ENCODE measurements around the gene ITGB1BP1. TPM values are rescaled to one million over a fixed set of nuclear protein-coding genes. Genes with fewer than 3 reads are reported as not detected.

Gene ITGB1BP1
- total and polyA plus RNA-seq, 2 of the 13 experiments (the other 11 are each of a cell fraction or from before 2014, with no cell fraction given): 106 to 108 TPM

DNA sequence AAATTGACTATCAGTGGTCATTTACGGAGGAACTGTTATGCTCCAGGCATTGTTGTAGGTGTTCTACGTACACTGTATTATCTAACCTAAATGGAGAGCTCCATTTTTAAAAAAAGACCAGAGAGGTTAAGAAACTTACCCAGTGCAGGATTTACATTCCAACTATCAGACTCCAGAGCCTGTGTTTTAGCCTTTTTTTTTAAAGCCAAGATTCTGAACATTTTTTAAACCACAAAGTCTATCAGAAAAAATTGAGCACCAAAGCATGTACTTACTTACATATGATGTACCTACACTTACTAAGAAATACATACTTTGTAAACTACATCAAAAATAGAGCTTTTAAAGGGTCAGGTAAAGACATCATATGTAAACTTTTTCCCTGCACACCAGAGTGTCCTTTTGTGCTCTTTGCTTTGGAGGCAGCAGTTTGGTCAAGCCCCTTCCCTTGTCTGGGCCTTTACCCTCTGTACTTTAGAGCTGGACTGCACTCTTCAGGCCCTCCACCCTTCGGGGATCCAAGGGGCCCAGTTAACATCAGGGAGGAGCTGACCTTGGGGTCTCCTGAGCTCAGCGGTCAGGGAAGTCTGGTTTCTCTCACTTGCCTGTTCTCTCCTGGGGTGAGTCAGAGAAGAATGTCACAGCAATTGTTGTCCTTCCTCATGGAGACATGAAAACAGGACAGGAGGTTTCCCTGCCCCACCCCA lies 58.4 kb downstream of the ITGB1BP1 start (continued):
- TF ChIP-seq MLLT10 (CRISPR knock-in tag; IDR thresholded peaks at IDR 0.05) (no peak), GATA4 (IDR thresholded peaks at IDR 0.05; ENCODE audit: borderline replicate concordance, low read depth) (no peak), ZFP36L2 (CRISPR knock-in tag; IDR thresholded peaks at IDR 0.05) (no peak), SATB2 (CRISPR knock-in tag; IDR thresholded peaks at IDR 0.05) (no peak), ZNF335 (CRISPR knock-in tag; IDR thresholded peaks at IDR 0.05) (no peak), DNMT1 (CRISPR knock-in tag; IDR thresholded peaks at IDR 0.05) (no peak), POGZ (CRISPR knock-in tag; IDR thresholded peaks at IDR 0.05) (no peak), ZNF83 (CRISPR knock-in tag; IDR thresholded peaks at IDR 0.05; ENCODE audit: borderline replicate concordance) (no peak), PITX1 (CRISPR knock-in tag; IDR thresholded peaks at IDR 0.05) (peak; percentile 66; the same call in 1 of the 2 replicates), ZNF326 (CRISPR knock-in tag; IDR thresholded peaks at IDR 0.05; ENCODE audit: borderline replicate concordance) (no peak), ZNF879 (CRISPR knock-in tag; IDR thresholded peaks at IDR 0.05) (no peak), SP1 (IDR thresholded peaks at IDR 0.05) (no peak), SP1 (CRISPR knock-in tag; IDR thresholded peaks at IDR 0.05) (no peak), YEATS4 (CRISPR knock-in tag; IDR thresholded peaks at IDR 0.05; ENCODE audit: borderline replicate concordance) (no peak)
- TF ChIP-seq, protein P1, sequence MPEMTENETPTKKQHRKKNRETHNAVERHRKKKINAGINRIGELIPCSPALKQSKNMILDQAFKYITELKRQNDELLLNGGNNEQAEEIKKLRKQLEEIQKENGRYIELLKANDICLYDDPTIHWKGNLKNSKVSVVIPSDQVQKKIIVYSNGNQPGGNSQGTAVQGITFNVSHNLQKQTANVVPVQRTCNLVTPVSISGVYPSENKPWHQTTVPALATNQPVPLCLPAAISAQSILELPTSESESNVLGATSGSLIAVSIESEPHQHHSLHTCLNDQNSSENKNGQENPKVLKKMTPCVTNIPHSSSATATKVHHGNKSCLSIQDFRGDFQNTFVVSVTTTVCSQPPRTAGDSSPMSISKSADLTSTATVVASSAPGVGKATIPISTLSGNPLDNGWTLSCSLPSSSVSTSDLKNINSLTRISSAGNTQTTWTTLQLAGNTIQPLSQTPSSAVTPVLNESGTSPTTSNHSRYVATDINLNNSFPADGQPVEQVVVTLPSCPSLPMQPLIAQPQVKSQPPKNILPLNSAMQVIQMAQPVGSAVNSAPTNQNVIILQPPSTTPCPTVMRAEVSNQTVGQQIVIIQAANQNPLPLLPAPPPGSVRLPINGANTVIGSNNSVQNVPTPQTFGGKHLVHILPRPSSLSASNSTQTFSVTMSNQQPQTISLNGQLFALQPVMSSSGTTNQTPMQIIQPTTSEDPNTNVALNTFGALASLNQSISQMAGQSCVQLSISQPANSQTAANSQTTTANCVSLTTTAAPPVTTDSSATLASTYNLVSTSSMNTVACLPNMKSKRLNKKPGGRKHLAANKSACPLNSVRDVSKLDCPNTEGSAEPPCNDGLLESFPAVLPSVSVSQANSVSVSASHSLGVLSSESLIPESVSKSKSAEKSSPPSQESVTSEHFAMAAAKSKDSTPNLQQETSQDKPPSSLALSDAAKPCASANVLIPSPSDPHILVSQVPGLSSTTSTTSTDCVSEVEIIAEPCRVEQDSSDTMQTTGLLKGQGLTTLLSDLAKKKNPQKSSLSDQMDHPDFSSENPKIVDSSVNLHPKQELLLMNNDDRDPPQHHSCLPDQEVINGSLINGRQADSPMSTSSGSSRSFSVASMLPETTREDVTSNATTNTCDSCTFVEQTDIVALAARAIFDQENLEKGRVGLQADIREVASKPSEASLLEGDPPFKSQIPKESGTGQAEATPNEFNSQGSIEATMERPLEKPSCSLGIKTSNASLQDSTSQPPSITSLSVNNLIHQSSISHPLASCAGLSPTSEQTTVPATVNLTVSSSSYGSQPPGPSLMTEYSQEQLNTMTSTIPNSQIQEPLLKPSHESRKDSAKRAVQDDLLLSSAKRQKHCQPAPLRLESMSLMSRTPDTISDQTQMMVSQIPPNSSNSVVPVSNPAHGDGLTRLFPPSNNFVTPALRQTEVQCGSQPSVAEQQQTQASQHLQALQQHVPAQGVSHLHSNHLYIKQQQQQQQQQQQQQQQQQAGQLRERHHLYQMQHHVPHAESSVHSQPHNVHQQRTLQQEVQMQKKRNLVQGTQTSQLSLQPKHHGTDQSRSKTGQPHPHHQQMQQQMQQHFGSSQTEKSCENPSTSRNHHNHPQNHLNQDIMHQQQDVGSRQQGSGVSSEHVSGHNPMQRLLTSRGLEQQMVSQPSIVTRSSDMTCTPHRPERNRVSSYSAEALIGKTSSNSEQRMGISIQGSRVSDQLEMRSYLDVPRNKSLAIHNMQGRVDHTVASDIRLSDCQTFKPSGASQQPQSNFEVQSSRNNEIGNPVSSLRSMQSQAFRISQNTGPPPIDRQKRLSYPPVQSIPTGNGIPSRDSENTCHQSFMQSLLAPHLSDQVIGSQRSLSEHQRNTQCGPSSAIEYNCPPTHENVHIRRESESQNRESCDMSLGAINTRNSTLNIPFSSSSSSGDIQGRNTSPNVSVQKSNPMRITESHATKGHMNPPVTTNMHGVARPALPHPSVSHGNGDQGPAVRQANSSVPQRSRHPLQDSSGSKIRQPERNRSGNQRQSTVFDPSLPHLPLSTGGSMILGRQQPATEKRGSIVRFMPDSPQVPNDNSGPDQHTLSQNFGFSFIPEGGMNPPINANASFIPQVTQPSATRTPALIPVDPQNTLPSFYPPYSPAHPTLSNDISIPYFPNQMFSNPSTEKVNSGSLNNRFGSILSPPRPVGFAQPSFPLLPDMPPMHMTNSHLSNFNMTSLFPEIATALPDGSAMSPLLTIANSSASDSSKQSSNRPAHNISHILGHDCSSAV (CRISPR knock-in tag; IDR thresholded peaks at IDR 0.05; ENCODE audit: borderline replicate concordance): no peak
- TF ChIP-seq, protein P2, sequence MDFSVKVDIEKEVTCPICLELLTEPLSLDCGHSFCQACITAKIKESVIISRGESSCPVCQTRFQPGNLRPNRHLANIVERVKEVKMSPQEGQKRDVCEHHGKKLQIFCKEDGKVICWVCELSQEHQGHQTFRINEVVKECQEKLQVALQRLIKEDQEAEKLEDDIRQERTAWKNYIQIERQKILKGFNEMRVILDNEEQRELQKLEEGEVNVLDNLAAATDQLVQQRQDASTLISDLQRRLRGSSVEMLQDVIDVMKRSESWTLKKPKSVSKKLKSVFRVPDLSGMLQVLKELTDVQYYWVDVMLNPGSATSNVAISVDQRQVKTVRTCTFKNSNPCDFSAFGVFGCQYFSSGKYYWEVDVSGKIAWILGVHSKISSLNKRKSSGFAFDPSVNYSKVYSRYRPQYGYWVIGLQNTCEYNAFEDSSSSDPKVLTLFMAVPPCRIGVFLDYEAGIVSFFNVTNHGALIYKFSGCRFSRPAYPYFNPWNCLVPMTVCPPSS (IDR thresholded peaks at IDR 0.05): no peak
- TF ChIP-seq, protein P3, sequence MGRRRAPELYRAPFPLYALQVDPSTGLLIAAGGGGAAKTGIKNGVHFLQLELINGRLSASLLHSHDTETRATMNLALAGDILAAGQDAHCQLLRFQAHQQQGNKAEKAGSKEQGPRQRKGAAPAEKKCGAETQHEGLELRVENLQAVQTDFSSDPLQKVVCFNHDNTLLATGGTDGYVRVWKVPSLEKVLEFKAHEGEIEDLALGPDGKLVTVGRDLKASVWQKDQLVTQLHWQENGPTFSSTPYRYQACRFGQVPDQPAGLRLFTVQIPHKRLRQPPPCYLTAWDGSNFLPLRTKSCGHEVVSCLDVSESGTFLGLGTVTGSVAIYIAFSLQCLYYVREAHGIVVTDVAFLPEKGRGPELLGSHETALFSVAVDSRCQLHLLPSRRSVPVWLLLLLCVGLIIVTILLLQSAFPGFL (CRISPR knock-in tag; IDR thresholded peaks at IDR 0.05): no peak
- TF ChIP-seq, protein P4, sequence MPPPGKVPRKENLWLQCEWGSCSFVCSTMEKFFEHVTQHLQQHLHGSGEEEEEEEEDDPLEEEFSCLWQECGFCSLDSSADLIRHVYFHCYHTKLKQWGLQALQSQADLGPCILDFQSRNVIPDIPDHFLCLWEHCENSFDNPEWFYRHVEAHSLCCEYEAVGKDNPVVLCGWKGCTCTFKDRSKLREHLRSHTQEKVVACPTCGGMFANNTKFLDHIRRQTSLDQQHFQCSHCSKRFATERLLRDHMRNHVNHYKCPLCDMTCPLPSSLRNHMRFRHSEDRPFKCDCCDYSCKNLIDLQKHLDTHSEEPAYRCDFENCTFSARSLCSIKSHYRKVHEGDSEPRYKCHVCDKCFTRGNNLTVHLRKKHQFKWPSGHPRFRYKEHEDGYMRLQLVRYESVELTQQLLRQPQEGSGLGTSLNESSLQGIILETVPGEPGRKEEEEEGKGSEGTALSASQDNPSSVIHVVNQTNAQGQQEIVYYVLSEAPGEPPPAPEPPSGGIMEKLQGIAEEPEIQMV (CRISPR knock-in tag; IDR thresholded peaks at IDR 0.05; ENCODE audit: low read depth): no peak
- TF ChIP-seq, protein P5, sequence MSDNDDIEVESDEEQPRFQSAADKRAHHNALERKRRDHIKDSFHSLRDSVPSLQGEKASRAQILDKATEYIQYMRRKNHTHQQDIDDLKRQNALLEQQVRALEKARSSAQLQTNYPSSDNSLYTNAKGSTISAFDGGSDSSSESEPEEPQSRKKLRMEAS (IDR thresholded peaks at IDR 0.05): no peak

Data from HepG2 (cell line).